CD1c-positive myeloid dendritic cell (primary cell): ENCODE results near the gene NAXE.
"Not testable (repeated sequence)": the region's sequence is repeated elsewhere in the genome, so short reads cannot be mapped to it uniquely, and the experiment has no call there.

Experiments used
- DNase-seq: peaks from one replicate; pipeline ENCODE4 v3.0.0-alpha.2; 2016; ENCODE audit errors: extremely low spot score

Gene NAXE

DNA sequence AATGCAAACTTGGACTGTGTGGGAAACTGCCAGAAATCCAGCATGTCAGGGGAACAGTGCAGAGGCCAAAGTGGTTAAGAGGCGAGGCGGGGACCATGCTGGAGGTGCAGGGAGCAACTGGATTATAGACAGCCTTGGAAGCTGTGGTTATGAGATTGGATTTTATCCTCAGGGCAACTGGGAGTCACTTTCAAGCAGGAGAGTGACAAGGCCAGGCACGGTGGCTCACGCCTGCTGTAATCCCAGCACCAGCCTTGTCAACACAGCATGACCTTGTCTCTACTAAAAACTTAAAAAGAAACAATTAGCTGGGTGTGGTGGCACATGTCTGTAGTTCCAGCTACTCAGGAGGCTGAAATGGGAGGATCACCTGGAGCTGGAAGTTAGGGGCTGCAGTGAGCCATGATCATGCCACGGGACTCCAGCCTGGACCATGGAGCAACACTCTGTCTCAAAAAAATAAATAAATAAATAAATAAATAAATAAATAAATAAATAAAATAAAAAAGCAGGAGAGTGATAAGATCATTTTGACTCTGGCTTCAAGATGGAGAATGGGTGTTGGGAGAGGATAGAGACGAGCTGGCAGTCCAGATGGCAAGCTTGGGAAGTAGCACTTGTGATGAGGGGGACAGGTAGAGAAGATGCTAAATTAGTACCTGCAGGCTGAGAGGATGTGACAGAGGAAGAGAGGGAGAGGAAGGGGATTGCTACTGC lies 31.2 kb downstream of the NAXE start:
- no peak for DNase-seq

DNA sequence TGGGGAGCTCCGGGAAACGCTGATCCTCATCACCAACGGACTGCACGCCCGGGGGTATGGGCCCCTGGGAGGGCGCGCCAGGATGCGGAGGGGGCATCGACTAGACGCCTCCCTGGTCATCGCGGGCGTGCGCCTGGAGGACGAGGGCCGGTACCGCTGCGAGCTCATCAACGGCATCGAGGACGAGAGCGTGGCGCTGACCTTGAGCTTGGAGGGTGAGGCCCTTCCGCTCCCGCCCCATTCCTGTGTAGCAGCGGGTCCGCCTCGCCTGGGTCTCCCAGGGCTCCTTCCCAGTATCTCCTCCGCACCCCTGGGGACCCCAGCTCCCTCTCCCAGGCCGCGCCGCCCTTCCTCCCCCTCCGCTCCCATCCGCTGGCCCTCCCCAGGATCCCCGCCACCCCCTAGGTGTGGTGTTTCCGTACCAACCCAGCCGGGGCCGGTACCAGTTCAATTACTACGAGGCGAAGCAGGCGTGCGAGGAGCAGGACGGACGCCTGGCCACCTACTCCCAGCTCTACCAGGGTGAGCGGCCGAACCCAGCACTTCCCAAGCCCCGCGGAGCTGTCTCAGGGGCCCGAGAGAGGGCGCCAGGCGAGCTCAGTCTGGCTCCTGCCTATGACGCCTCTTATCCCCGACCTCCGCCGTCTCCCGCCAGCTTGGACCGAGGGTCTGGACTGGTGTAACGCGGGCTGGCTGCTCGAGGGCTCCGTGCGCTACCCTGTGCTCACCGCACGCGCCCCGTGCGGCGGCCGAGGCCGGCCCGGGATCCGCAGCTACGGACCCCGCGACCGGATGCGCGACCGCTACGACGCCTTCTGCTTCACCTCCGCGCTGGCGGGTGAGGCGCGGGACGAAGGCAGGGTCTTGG lies 32.6 kb downstream of the NAXE start:
- DNase-seq = peak; percentile 49

DNA sequence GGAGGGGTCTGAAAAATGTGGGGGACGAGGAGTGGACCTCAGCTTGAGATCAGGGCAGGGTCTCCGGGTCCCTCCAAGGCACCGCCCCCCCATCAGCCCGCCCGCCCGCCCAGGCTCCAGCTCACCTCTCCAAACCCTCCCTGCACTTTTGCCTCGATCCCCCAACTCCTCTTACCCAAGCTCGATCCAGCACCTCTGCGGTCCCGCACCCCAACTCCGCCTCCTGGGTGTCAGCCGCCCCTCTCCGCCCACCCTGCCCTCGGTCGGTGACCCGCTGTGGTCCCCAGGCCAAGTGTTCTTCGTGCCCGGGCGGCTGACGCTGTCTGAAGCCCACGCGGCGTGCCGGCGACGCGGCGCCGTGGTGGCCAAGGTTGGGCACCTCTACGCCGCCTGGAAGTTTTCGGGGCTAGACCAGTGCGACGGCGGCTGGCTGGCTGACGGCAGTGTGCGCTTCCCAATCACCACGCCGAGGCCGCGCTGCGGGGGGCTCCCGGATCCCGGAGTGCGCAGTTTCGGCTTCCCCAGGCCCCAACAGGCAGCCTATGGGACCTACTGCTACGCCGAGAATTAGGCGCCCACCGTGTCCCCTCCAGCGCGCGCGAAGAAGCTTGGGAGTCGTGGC lies 33.3 kb downstream of the NAXE start:
- no peak for DNase-seq

DNA sequence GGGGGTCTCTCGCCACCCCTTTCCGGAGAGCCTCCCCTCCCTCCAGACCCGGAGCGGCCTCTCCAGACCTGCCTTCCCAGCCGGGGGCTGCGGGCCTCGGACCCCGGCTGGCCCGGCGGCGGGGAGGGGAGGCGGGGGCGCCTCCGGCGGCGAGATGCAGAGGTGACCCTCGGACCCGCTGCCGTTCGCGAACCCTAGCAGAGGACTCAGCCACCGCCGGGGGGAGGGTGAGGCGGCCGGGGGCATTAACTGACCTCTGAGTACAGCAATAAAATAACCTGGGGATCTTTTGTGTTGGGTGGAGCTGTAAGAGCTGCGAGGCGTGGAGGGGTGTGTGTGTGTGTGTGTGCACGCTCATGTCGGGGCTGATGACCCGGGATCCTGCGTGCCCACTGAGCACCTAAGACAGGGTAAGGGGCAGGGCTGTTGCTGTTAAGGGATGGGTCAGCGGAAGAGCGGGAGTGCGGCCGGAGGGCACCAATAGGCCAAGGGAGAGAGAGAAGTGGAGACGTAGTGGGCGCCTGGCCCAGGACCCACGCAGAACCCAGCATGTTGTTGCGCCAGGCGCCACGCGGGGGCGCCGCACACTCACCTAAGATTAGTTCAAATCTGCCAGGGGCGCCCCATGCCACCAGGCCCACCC lies 34.0 kb downstream of the NAXE start:
- DNase-seq = peak; percentile 70

DNA sequence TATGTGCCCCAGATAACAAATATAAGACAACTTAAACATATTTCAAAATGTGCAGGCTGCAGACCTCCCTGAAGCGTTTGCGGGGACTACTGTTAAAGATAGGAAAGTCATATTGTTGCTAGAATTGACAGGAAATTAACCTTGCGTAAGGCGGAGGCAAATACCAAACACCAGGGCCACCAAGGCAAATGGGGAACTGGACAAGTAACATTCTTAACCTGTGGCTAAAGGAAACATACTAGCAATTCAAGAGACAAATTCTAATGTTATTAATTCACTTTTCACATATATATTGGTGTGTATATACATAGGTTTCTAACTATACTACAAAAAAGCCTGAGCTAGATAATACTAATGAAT lies 34.5 kb downstream of the NAXE start:
- DNase-seq = no peak

DNA sequence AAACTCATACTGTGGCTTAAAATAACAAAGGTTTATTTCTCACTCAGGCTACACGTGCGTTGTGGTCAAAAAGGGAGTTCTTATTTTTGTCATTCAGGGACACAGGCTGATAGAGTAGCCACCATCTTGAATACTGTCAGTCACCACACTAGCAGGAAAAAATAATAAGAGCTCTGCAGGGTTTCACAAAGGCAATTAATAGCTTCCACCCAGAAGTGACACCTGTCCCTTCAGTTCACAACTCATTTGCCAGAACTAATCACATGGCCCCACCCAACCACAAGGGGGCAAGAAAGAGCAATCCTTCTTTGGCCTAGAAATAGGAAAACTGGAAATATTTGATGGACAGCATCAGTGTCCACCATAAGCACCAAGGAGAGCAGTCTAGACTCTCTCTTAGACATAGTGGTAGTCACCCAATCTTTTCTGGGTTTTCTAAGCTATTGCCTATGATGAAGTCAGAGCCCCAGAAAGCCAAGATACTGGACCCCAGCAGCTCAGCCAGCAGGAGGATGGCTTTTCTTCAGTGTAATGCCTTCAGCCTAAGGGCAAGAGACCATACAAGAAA lies 35.8 kb downstream of the NAXE start:
- peak; percentile 71 for DNase-seq

DNA sequence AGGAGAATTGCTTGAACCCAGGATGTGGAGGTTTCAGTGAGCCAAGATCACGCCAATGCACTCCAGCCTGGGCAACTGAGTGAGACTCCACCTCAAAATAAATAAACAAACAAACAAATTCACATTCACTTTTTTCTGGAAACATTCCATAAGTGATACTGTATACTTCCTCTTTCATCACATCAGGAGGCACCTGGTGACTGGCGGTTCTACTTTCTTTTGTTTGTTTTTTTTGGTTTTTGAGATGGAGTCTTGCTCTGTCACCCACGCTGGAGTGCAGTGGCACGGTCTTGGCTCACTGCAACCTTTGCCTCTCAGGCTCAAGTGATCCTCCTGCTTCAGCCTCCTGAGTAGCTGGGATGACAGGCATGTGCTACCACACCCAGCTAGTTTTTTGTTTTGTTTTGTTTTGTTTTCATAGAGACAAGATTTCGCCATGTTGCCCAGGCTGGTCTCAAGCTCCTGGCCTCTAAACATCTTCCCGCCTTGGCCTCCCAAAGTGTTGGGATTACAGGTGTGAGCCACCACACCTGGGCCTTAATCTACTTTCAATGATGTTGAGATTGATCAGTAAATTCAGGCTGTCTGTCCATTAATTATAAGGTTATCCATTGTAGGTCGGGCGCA lies 38.4 kb downstream of the NAXE start:
- no peak for DNase-seq

DNA sequence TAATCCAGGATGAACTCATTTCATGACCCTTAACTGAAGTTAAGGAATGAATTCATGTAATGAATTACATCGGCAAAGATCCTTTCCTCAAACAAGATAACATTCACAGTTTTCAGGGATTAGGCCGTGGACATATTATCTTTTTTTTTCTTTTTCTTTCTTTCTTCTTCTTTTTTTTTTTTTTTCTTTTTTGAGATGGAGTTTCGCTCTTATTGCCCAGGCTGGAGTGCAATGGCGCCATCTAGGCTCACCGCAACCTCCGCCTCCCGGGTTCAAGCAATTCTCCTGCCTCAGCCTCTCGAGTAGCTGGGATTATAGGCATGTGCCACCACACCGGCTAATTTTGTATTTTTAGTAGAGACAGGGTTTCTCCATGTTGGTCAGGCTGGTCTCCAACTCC lies 39.6 kb downstream of the NAXE start:
- DNase-seq = not testable (repeated sequence)

DNA sequence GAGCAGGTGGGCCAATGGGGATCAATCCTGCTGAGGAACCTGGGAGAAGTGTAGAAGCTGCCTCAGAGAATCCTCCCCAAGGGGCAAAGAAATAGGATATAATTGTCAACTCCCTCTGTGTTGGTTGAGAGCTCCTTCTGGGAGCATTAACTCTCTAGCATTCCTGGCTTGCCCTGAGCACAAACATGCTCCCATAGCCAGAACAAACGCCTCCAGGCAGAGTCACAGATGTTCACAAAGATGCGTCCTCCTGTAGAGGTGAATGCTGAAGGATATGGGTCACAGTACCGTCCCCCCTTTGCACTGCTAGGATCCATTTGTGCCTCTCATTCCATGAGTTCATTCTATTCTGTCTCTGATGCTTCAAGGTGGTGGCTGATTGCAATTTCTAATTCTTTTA lies 40.8 kb downstream of the NAXE start:
- no peak for DNase-seq

DNA sequence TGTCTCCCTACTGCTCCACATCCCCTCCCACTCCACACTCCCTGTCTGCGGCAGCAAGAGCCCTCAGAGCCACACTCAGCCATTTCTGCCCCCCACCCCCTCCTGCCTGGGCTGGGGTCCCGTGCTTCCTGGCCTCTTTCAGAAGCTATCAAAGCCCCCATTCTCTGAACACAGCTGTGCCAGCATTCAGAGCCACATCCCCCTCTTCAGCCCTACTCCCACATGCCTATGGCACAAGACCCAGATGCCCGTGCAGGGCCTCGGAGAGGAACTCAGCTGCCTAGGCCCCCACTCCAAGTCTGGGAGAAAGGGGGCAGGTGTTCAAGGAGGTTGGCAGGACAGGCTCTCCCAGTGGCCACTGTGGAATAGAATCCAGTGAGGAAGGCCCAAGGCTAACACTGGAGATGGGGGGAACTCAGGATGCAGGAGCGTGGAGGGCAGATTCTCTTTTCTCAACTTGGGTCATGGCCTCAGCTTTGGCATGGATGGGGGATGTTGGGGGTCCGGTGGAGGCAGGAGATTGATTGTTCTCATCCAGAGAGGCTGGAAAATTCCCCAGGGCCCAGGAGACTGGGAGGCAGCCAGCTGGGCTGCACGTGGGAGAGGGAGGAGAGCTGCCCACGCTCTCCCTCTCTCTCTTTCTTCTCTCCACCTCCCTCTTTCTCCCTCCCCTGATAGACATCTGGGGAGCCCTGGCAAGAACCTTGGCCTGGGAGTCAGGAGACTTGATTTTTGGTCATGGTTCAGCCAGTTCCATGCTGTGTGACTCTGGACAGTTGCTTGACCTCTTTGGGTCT lies 46.8 kb downstream of the NAXE start:
- DNase-seq = no peak

DNA sequence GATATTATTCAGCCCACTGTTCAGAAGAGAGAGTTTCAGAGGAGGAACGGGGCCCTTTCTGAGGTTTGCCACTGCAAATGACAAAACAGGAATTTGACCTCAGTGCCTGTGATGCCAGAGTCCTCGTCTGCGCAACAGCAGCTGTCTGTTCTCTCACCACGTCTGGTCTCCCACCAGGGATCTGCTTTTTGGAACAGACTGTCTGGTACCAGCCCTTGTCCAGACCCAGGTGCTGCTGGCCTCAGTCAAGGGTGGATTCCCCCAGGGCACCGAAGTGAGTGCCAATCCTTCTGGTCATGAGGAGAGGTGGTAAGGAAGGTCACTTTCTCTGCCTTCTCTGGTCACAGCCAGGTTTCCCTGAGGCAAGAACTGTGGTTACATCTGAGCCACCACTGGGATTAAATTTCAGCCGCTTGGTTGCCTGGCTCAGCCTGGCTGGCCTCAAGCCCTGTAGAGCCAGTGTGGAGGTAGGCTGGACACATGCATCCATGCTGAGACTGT lies 48.1 kb downstream of the NAXE start:
- no peak for DNase-seq

DNA sequence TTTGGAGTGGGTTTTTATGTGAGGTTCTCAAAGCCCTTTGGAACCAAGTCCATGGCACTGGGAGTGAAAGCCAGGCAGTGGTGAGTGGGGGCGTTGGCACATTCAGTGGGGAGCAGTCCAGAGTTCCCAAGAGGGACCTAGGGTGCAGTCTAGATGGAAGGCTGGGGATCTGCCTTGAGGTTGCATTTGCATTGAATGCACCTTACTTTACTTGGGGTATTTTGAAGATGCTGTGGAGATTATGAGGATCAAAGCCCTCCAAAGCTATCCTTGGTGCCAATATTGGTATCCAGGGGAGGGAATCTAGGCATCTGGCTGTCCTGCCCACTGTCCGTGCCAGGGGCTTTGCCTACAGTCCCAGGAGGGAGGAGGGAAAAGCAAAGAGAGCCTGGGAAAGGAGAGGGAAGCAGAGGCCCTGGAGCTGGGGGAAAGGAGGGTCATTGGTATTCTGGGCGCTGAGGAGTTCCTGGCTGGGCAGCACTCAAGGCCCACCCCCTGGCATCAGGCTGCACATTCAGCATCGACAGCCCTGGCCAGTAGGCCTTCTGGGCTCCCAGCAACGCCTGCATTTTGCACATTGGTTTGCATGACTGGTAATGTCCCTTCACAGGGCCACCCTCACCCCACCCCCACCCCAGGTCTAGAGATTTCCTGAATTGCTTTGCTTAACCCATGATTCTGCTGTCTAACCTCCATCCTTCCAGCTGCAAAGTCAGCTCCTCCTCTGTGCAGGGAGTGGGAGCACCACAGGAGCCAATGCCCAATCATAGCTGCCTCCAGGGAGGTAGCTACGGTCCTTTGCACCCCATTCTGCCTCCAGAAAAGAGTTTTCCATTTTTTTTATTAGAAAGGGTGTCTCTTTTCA lies 49.5 kb downstream of the NAXE start:
- DNase-seq = no peak

DNA sequence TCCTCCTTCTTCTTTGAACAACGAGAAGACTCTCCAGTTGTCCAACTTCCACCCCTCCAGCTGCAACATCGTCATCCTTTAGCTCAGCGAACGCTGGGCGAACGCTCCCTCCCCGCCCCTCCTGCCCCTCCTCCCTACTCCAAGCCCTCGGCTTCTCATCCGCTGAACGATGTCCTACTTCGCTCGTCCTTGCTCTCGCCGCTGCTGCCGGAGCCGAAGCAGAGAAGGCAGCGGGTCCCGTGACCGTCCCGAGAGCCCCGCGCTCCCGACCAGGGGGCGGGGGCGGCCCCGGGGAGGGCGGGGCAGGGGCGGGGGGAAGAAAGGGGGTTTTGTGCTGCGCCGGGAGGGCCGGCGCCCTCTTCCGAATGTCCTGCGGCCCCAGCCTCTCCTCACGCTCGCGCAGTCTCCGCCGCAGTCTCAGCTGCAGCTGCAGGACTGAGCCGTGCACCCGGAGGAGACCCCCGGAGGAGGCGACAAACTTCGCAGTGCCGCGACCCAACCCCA lies 50.2 kb downstream of the NAXE start, which contains the start of gene BCAN:
TSS of gene BCAN (plus strand) at position 357 of the 504 bp plus-strand sequence. CDS start 3,938 bp downstream, outside the sequence.
- DNase-seq = no peak

DNA sequence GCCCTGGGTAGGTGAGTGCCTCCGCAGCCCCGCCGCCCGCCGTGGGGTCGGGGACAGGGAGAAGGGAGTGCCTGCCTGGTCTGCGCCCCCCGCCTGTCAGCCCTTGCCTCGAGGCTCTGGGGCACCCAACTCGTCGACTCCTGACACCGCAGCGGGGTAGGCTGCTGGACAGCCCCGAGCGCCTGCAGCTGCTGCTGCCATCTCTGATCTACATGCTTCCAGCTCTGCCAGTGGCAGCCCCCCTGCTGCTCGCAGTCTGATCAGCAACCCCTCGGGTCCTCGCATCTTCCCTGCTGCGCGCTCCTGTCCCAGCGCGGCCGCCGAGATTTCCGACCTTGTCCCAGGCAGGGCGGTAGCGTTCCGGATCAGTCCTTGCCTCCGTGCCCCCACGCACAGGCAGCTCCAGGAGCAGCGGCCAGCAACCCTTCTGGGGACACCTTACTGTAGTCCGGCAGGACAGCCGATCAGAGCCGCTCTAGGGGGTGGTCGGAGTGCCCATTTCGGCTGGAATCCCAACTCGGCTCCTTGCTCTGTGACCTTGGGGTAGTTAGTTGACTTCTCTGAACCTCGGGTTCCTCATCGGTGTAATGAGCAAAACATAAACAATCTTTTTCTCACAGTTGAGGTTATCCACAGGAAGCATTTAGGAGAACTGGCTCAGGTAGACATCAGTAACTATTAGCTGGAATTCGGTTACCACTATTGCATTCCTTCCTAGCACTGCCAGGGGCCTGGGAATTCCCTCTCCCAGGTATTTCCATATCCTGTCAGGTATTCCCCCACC lies 50.9 kb downstream of the NAXE start:
- no peak for DNase-seq

DNA sequence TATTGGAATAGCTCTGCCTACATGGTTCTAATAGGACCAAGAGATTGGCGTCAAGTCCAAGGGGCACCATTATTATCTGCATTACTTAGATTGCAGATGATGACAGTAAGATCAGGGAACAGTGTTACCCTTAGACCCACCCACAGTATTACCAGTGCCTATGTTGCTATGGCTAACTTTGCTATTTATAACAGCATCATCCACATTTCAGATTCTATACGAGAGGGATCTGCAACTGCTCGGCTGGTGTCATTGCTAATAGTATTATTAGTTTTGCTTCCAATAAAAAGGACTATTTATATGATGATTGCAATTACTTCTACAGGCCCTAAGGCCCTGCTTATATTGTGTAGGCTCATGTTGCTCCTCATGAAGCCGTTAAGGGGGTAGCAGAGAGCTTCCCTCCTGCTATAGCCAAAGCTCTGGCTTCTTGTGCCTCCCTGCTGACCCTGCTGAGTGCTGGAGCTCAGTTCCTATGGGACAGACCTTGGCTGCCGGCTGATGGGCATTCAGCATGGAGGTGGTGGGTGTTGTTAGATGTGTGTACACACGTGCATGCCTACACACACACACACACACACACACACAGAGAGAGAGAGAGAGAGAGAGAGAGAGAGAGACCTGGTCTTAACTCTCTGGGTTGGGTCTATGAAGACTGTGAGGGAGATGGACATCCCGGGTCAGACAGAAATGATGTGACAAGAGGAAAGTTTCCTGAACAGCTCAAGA lies 51.6 kb downstream of the NAXE start:
- no peak for DNase-seq

DNA sequence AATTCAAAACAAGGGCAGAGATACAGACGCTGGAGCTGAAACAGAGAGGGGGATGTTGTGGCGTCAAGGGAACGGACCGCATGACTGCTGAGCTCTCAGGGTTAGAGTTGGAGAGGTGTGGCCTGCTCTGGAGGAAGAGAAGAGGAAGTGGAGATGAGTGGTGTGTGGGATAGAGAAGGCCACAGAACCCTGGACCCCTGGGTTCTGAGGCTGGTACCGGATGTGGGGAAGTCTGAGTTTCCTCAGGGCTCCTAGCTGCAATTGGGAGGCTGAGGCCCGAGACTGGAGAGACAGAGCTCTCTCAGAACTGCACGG lies 52.2 kb downstream of the NAXE start:
- peak; percentile 35 for DNase-seq
